Measurements from ENCODE around the gene RNF212. TPM values are rescaled to one million over a fixed set of nuclear protein-coding genes. Genes with fewer than 3 reads are reported as not detected.
"Not testable (repeated sequence)": the region's sequence is repeated elsewhere in the genome, so short reads cannot be mapped to it uniquely, and the experiment has no call there.

RNF212 gene
- total RNA-seq, 1 donor from 2014 or later = 5.8 TPM

GRCh38 chr4:1065732-1066131 is 47.6 kb downstream of the RNF212 start:
- no peak for DNase-seq (ENCODE audit: low spot score)

GRCh38 chr4:1062419-1062818 is 50.9 kb downstream of the RNF212 start:
- no peak for DNase-seq (ENCODE audit: low spot score)

GRCh38 chr4:1061760-1062159 is 51.6 kb downstream of the RNF212 start:
- no peak for DNase-seq (ENCODE audit: low spot score)

GRCh38 chr4:1061056-1061700 is 52.2 kb downstream of the RNF212 start:
- DNase-seq (ENCODE audit: low spot score) = no peak

GRCh38 chr4:1060621-1061020 is 52.7 kb downstream of the RNF212 start:
- no peak for DNase-seq (ENCODE audit: low spot score)

- no peak for DNase-seq (ENCODE audit: low spot score)
Observed at GRCh38 chr4:1060121-1060520, 53.2 kb downstream of the RNF212 start.

GRCh38 chr4:1058997-1059665 is 54.2 kb downstream of the RNF212 start:
- no peak for DNase-seq (ENCODE audit: low spot score)

GRCh38 chr4:1058198-1058996 is 55.0 kb downstream of the RNF212 start:
- DNase-seq (ENCODE audit: low spot score) = no peak

- DNase-seq (ENCODE audit: low spot score) = no peak
Observed at GRCh38 chr4:1057403-1057745, 56.0 kb downstream of the RNF212 start.

GRCh38 chr4:1056671-1057402 is 56.5 kb downstream of the RNF212 start:
- no peak for DNase-seq (ENCODE audit: low spot score)

GRCh38 chr4:1055721-1056590 is 57.4 kb downstream of the RNF212 start:
- DNase-seq (ENCODE audit: low spot score) = peak; percentile 45

- not testable (repeated sequence) for DNase-seq (ENCODE audit: low spot score)
Observed at GRCh38 chr4:1055243-1055701, 58.1 kb downstream of the RNF212 start.

- DNase-seq (ENCODE audit: low spot score) = not testable (repeated sequence)
Observed at GRCh38 chr4:1054696-1055242, 58.6 kb downstream of the RNF212 start.

- DNase-seq (ENCODE audit: low spot score) = not testable (repeated sequence)
Observed at GRCh38 chr4:1053891-1054290, 59.5 kb downstream of the RNF212 start.

GRCh38 chr4:1053080-1053661 is 60.2 kb downstream of the RNF212 start:
- no peak for DNase-seq (ENCODE audit: low spot score)

GRCh38 chr4:1052231-1052671 is 61.1 kb downstream of the RNF212 start:
- DNase-seq (ENCODE audit: low spot score) = no peak

- no peak for DNase-seq (ENCODE audit: low spot score)
Observed at GRCh38 chr4:1051472-1051871, 61.9 kb downstream of the RNF212 start.

GRCh38 chr4:1050486-1051213 is 62.7 kb downstream of the RNF212 start:
- DNase-seq (ENCODE audit: low spot score) = no peak

GRCh38 chr4:1049591-1049905 is 63.8 kb downstream of the RNF212 start:
- DNase-seq (ENCODE audit: low spot score) = no peak
